Aorta (tissue), 5 donors: ENCODE results near the gene BCDIN3D. TPM values are rescaled to one million over a fixed set of nuclear protein-coding genes. Genes with fewer than 3 reads are reported as not detected.
"Not testable (repeated sequence)": the region's sequence is repeated elsewhere in the genome, so short reads cannot be mapped to it uniquely, and the experiment has no call there.

Source experiments
- ATAC-seq: fragments of 200-7000 bp; cut with Tn5 transposase; one replicate; pipeline ENCODE4 v1.9.1; 2022; ENCODE audit warnings: moderate library complexity; ENCODE audit not compliant: low FRiP score
- DNase-seq, 2 donors: peaks; one replicate each; pipeline ENCODE4 v3.0.0-alpha.2; 2020
- H3K27ac ChIP-seq, 2 donors: one replicate each; pipeline ENCODE4 v1.5.1; 2013; ENCODE audit warnings: low read length in 2 of 2, mild to moderate bottlenecking in 2 of 2, moderate library complexity in 2 of 2, control low read depth in 1 of 2, inconsistent platforms in 1 of 2, low read depth in 1 of 2
- H3K27me3 ChIP-seq, 2 donors: one replicate each; pipeline ENCODE4 v1.6.1; 2013; ENCODE audit warnings: control low read depth in 1 of 2, low read length in 1 of 2, mild to moderate bottlenecking in 1 of 2, moderate library complexity in 1 of 2; ENCODE audit not compliant: insufficient read depth in 2 of 2, control insufficient read depth in 1 of 2
- H3K36me3 ChIP-seq, 2 donors: one replicate each; pipeline ENCODE4 v1.6.1; 2013; ENCODE audit warnings: control low read depth in 1 of 2, low read length in 1 of 2, mild to moderate bottlenecking in 1 of 2; ENCODE audit not compliant: insufficient read depth in 2 of 2, control insufficient read depth in 1 of 2
- H3K4me1 ChIP-seq, 2 donors: one replicate each; pipeline ENCODE4 v1.6.1; 2013; ENCODE audit warnings: low read length in 2 of 2, control low read depth in 1 of 2, mild to moderate bottlenecking in 1 of 2, moderate library complexity in 1 of 2; ENCODE audit not compliant: insufficient read depth in 2 of 2, control insufficient read depth in 1 of 2
- H3K4me3 ChIP-seq, 2 donors: one replicate each; pipeline ENCODE4 v1.5.1; 2013; ENCODE audit warnings: low read length in 2 of 2, control low read depth in 1 of 2, mild to moderate bottlenecking in 1 of 2
- H3K9me3 ChIP-seq: one replicate; pipeline ENCODE4 v1.6.1; 2013; ENCODE audit warnings: mild to moderate bottlenecking, low read length; ENCODE audit not compliant: control insufficient read depth
- WGBS, 2 donors: extraction: QIAGEN DNeasy Blood & Tissue Kit; methylation state at CpG; one replicate each; pipeline ENCODE4 v1.1.7; 2013; 5-methylcytosine and 5-hydroxymethylcytosine counted together
- intact Hi-C, 2 donors: fragments of 100-400 bp; cut with DNase I; formaldehyde crosslinking; loops; one replicate each; pipeline versions ENCODE4 v1.14.2 to v1.15.0; 2022
- polyA plus RNA-seq, 2 donors: library from polyadenylated mRNA; stranded (reverse); fragments of 200-250 nt; gene quantifications; one replicate each; pipeline ENCODE4 v1.2.3, GENCODE V29; 2013
- total RNA-seq, 2 donors: library from RNA; stranded (reverse); fragmentation: NEBNext Ultra II Directional; extraction: Animal tissue kit (Norgen Biotek cat#: 25700); gene quantifications; one replicate each; pipeline ENCODE4 v1.2.1, GENCODE V29; 2021
- donor health status: healthy with polysubstance abuse.
- donor health status: Bipolar disorder and iron deficiency.
- donor health status: DM: no; HTN: no; CAD: no.
- donor health status: DM: no; HTN: no; CAD: no.
- donor health status: DM: yes; HTN: yes; CAD: no.

Gene BCDIN3D
- total and polyA plus RNA-seq, 4 donors: 1.5 to 5.0 (median 2.5) TPM

- no peak overlapping the region for H3K4me3 ChIP-seq
- H3K27me3 ChIP-seq: no peaks in the 10 kb centered on the region
- H3K36me3 ChIP-seq: no peaks in the 10 kb centered on the region
- DNase-seq (no peak), ATAC-seq (no peak)
- no peaks in the 10 kb centered on the region for H3K9me3 ChIP-seq
- intact Hi-C loops: loop anchor here in 1 of 2 donors (10.0 kb wide), 1 partner anchor 187 kb away; the partner anchor contains the start of gene ASIC1
- no peak overlapping the region for H3K27ac ChIP-seq
- 60 to 64% methylated on average over 11 of the region's 11 CpGs for WGBS, 2 donors
- H3K4me1 ChIP-seq: no peaks in the 10 kb centered on the region
Observed at GRCh38 chr12:49867570-49868341, 24.9 kb upstream of the BCDIN3D start.

- DNase-seq: peak; percentile 75 to 88
- no peak overlapping the region for H3K27ac ChIP-seq
- ATAC-seq: peak; percentile 72
Observed at GRCh38 chr12:49866859-49867569, 24.1 kb upstream of the BCDIN3D start.

GRCh38 chr12:49865782-49866135 is 22.9 kb upstream of the BCDIN3D start:
- ATAC-seq (no peak), DNase-seq (no peak)
- H3K4me3 ChIP-seq: no peak overlapping the region
- no peaks in the 10 kb centered on the region for H3K36me3 ChIP-seq
- no peaks in the 10 kb centered on the region for H3K9me3 ChIP-seq
- intact Hi-C loops: loop anchor here in 1 of 2 donors (10.0 kb wide), 1 partner anchor 189 kb away; the partner anchor contains the start of gene ASIC1
- 85 to 86% methylated on average over 8 of the region's 8 CpGs for WGBS, 2 donors
- no peaks in the 10 kb centered on the region for H3K27me3 ChIP-seq
- H3K27ac ChIP-seq: no peak overlapping the region
- H3K4me1 ChIP-seq: no peaks in the 10 kb centered on the region

More at GRCh38 chr12:49866859-49867569, 24.1 kb upstream of the BCDIN3D start:
- no peaks in the 10 kb centered on the region for H3K36me3 ChIP-seq
- no peaks in the 10 kb centered on the region for H3K27me3 ChIP-seq
- 37% methylated on average over 19 of the region's 19 CpGs for whole genome bisulfite sequencing, 2 donors
- intact Hi-C loops: loop anchor here in 1 of 2 donors (10.0 kb wide), 1 partner anchor 188 kb away; the partner anchor contains the start of gene ASIC1
- no peak overlapping the region for H3K4me3 ChIP-seq
- no peaks in the 10 kb centered on the region for H3K9me3 ChIP-seq
- no peaks in the 10 kb centered on the region for H3K4me1 ChIP-seq

GRCh38 chr12:49865109-49865781 is 22.3 kb upstream of the BCDIN3D start:
- DNase-seq (no peak), ATAC-seq (no peak)
- Histone ChIP-seq H3K4me3 (no peak overlapping the region), H3K4me1 (no peaks in the 10 kb centered on the region), H3K27me3 (no peaks in the 10 kb centered on the region), H3K36me3 (no peaks in the 10 kb centered on the region), H3K27ac (no peak overlapping the region), H3K9me3 (no peaks in the 10 kb centered on the region)
- intact Hi-C loops: loop anchor here in 1 of 2 donors (10.0 kb wide), 1 partner anchor 190 kb away; the partner anchor contains the start of gene ASIC1
- 85 to 86% methylated on average over 13 of the region's 13 CpGs for WGBS, 2 donors

- DNase-seq (no peak), ATAC-seq (no peak)
- Histone ChIP-seq H3K9me3 (no peaks in the 10 kb centered on the region), H3K4me1 (no peaks in the 10 kb centered on the region), H3K4me3 (no peak overlapping the region), H3K27ac (no peak overlapping the region), H3K27me3 (no peaks in the 10 kb centered on the region), H3K36me3 (no peaks in the 10 kb centered on the region)
- WGBS, 2 donors: 56 to 62% methylated on average over 2 of the region's 2 CpGs
- intact Hi-C loops: loop anchor here in 1 of 2 donors (10.0 kb wide), 1 partner anchor 190 kb away; the partner anchor contains the start of gene ASIC1
Observed at GRCh38 chr12:49864798-49865090, 21.8 kb upstream of the BCDIN3D start.

GRCh38 chr12:49863946-49864797 is 21.3 kb upstream of the BCDIN3D start:
- DNase-seq: no peak
- 62 to 65% methylated on average over 17 of the region's 17 CpGs for WGBS, 2 donors
- intact Hi-C loops: loop anchor here in 1 of 2 donors (10.0 kb wide), 1 partner anchor 191 kb away; the partner anchor contains the start of gene ASIC1

GRCh38 chr12:49860921-49861320 is 18.0 kb upstream of the BCDIN3D start:
- WGBS, 2 donors: 83 to 92% methylated on average over 14 to 31 of the region's 31 CpGs
- H3K4me3 ChIP-seq, H3K36me3 ChIP-seq, DNase-seq, H3K9me3 ChIP-seq, H3K27me3 ChIP-seq, H3K27ac ChIP-seq, ATAC-seq, H3K4me1 ChIP-seq: not testable (repeated sequence)
- intact Hi-C loops: loop anchor here in 1 of 2 donors (10.0 kb wide), 1 partner anchor 194 kb away; the partner anchor contains the start of gene ASIC1

More at GRCh38 chr12:49863946-49864797, 21.3 kb upstream of the BCDIN3D start:
- Histone ChIP-seq H3K27me3 (no peaks in the 10 kb centered on the region), H3K27ac (no peak overlapping the region), H3K4me3 (no peak overlapping the region), H3K36me3 (no peaks in the 10 kb centered on the region), H3K9me3 (no peaks in the 10 kb centered on the region), H3K4me1 (no peaks in the 10 kb centered on the region)
- ATAC-seq: no peak

DNA sequence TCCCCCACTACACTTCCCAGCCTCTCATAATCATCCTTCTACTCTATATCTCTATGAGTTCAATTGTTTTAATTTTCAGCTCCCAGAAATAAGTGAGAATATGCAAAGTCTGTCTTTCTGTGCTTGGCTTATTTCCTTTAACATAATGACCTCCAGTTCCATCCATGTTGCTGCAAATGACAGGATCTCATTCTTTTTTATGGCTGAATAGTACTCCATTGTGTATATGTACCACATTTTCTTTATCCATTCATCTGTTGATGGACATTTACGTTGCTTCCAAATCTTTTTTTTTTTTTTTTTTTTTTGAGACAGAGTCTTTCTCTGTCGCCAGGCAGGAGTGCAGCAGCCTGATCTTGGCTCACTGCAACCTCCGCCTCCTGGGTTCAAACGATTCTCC is 13.0 kb upstream of the BCDIN3D start:
- intact Hi-C loops, H3K27me3 ChIP-seq, ATAC-seq, H3K27ac ChIP-seq, H3K36me3 ChIP-seq, H3K4me1 ChIP-seq, H3K9me3 ChIP-seq, DNase-seq, H3K4me3 ChIP-seq: not testable (repeated sequence)
- WGBS, 2 donors: 87 to 90% methylated on average over 4 of the region's 4 CpGs
